ENCODE results near the gene SP4.

GRCh38 chr7:21429786-21430574 is 2.1 kb downstream of the SP4 start:
- TF ChIP-seq CTCF (IDR thresholded peaks at IDR 0.05) (no peak), POLR2AphosphoS5 (IDR thresholded peaks at IDR 0.05) (no peak), POLR2A (IDR thresholded peaks at IDR 0.05; ENCODE audit: low read depth) (no peak)

Measured in esophagus muscularis mucosa (tissue), 3 donors.